Raji (cell line): ENCODE measurements around the gene SMPDL3A.

Experiments
- POLR2A ChIP-seq: IDR thresholded peaks from 2 replicates; pipeline ENCODE4 v1.6.1; 2011; ENCODE audit warnings: low read depth, low read length, control low read depth; ENCODE audit not compliant: insufficient read depth

Gene SMPDL3A

GRCh38 chr6:122792766-122793165, 3.7 kb downstream of the SMPDL3A start:
- TF ChIP-seq POLR2A, result no peak

GRCh38 chr6:122797537-122797936, 8.5 kb downstream of the SMPDL3A start:
- TF ChIP-seq POLR2A, result no peak

GRCh38 chr6:122798099-122798641, 9.1 kb downstream of the SMPDL3A start:
- TF ChIP-seq POLR2A, result no peak

GRCh38 chr6:122799140-122799745, 10.2 kb downstream of the SMPDL3A start:
- TF ChIP-seq POLR2A, result no peak

- TF ChIP-seq POLR2A, result no peak
Observed at GRCh38 chr6:122799916-122800686, 11.0 kb downstream of the SMPDL3A start.

- TF ChIP-seq POLR2A, result no peak
Observed at GRCh38 chr6:122800906-122801305, 11.8 kb downstream of the SMPDL3A start.

- TF ChIP-seq POLR2A, result no peak
Observed at GRCh38 chr6:122801397-122801796, 12.3 kb downstream of the SMPDL3A start.

GRCh38 chr6:122803171-122803661, 14.2 kb downstream of the SMPDL3A start:
- TF ChIP-seq POLR2A, result no peak

- no peak for TF ChIP-seq POLR2A
Observed at GRCh38 chr6:122804962-122805485, 16.0 kb downstream of the SMPDL3A start.

GRCh38 chr6:122806291-122806690, 17.2 kb downstream of the SMPDL3A start:
- no peak for TF ChIP-seq POLR2A

- TF ChIP-seq POLR2A, result no peak
Observed at GRCh38 chr6:122808121-122808885, 19.2 kb downstream of the SMPDL3A start.

GRCh38 chr6:122809001-122809400, 19.9 kb downstream of the SMPDL3A start:
- no peak for TF ChIP-seq POLR2A

GRCh38 chr6:122809691-122810090, 20.6 kb downstream of the SMPDL3A start:
- TF ChIP-seq POLR2A, result no peak

- no peak for TF ChIP-seq POLR2A
Observed at GRCh38 chr6:122810189-122810588, 21.1 kb downstream of the SMPDL3A start.

- TF ChIP-seq POLR2A, result no peak
Observed at GRCh38 chr6:122817358-122817757, 28.3 kb downstream of the SMPDL3A start.
